ENCODE measurements around the gene ANKIB1.

DNA sequence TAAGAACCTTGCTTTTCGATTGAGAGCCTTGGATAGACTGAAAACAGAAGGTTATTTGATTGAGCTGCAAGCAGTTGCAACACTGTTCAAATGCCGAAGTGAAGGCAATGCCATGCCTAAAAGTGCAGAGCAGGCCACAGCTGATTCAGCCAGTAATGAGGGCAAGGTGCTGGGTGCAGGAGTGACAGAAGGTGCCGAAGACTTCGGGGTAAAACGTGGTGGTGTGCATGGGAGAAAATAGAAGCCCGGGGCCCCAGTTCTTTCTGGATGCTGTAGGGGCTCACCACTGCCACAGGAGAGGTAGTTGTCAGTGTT is 157.9 kb downstream of the ANKIB1 start:
- TF ChIP-seq, protein P1, sequence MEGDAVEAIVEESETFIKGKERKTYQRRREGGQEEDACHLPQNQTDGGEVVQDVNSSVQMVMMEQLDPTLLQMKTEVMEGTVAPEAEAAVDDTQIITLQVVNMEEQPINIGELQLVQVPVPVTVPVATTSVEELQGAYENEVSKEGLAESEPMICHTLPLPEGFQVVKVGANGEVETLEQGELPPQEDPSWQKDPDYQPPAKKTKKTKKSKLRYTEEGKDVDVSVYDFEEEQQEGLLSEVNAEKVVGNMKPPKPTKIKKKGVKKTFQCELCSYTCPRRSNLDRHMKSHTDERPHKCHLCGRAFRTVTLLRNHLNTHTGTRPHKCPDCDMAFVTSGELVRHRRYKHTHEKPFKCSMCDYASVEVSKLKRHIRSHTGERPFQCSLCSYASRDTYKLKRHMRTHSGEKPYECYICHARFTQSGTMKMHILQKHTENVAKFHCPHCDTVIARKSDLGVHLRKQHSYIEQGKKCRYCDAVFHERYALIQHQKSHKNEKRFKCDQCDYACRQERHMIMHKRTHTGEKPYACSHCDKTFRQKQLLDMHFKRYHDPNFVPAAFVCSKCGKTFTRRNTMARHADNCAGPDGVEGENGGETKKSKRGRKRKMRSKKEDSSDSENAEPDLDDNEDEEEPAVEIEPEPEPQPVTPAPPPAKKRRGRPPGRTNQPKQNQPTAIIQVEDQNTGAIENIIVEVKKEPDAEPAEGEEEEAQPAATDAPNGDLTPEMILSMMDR (IDR thresholded peaks at IDR 0.05) = no peak
- no peak for TF ChIP-seq POLR2A (IDR thresholded peaks at IDR 0.05)
- no peak for TF ChIP-seq EP300 (IDR thresholded peaks at IDR 0.05)
- no peak for TF ChIP-seq POLR2AphosphoS5 (IDR thresholded peaks at IDR 0.05)
